HG02852 (cell line): ENCODE results near the gene MS4A2.
"Not testable (repeated sequence)": the region's sequence is repeated elsewhere in the genome, so short reads cannot be mapped to it uniquely, and the experiment has no call there.

Experiments
- ATAC-seq: cut with Tn5 transposase; IDR thresholded peaks from one replicate; pipeline ENCODE4 v1.9.1; 2021; ENCODE audit warnings: mild to moderate bottlenecking, moderate library complexity; ENCODE audit not compliant: unreplicated experiment

The MS4A2 gene

DNA sequence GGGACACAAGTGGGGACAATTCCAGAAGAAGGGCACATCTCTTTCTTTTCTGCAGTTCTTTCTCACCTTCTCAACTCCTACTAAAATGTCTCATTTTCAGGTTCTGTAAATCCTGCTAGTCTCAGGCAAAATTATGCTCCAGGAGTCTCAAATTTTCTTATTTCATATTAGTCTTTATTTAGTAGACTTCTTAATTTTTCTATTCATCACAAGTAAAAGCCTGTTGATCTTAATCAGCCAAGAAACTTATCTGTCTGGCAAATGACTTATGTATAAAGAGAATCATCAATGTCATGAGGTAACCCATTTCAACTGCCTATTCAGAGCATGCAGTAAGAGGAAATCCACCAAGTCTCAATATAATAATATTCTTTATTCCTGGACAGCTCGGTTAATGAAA lies at the start of gene MS4A2:
Gene MS4A2 (plus strand): TSS at position 301 of the 400 bp plus-strand sequence. CDS start 102 bp downstream, outside the sequence.
- ATAC-seq: no peak

- ATAC-seq: no peak
Measured at GRCh38 chr11:60040109-60040508, 48.4 kb upstream of the MS4A2 start, which contains the start of gene OOSP2. Gene OOSP2 (plus strand): TSS chr11:60040409. CDS start chr11:60040460, 51 bp downstream.

GRCh38 chr11:60050422-60050821 lies 38.0 kb upstream of the MS4A2 start:
- not testable (repeated sequence) for ATAC-seq

DNA sequence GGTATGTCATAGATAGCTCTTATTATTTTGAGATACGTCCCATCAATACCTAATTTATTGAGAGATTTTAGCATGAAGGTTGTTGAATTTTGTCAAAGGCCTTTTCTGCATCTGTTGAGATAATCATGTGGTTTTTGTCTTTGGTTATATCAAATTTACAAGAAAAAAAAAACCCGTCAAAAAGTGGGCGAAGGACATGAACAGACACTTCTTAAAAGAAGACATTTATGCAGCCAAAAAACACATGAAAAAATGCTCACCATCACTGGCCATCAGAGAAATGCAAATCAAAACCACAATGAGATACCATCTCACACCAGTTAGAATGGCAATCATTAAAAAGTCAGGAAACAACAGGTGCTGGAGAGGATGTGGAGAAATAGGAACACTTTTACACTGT lies 37.6 kb upstream of the MS4A2 start:
- not testable (repeated sequence) for ATAC-seq

DNA sequence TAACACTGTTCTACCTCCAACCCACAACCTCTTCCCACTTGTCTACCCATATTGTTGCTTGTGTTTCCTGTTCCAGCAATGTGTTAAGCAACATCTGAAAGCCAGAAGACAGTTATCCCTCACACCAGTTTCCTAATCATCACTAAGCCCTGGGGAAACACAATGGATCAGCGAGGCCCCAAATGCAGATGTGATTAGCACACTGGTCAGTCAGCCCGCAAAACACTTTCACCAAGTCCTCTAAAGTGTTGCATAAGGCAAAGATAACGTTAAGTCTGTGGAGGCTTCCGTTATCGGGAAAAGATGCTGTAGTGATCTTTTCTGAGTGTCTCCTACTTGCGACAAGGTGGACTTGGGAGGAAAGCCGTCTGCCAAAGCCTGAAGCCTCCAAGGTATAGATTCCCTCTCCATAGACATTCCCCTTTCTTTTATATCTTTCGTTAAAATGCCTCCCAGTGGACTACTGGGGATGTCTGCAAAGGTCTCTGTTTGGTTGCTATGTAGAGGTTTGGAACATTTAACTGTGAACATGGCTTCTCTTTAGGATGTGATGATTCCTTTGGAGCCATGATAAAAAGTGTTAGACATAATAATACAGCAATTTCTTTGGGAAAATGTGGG lies 32.0 kb upstream of the MS4A2 start, which contains the start of gene MS4A3:
Gene MS4A3 (plus strand): TSS at position 317 of the 621 bp plus-strand sequence. CDS start 4,496 bp downstream, outside the sequence.
- ATAC-seq: no peak

- ATAC-seq: no peak
Measured at GRCh38 chr11:60059052-60059451, 29.4 kb upstream of the MS4A2 start.

DNA sequence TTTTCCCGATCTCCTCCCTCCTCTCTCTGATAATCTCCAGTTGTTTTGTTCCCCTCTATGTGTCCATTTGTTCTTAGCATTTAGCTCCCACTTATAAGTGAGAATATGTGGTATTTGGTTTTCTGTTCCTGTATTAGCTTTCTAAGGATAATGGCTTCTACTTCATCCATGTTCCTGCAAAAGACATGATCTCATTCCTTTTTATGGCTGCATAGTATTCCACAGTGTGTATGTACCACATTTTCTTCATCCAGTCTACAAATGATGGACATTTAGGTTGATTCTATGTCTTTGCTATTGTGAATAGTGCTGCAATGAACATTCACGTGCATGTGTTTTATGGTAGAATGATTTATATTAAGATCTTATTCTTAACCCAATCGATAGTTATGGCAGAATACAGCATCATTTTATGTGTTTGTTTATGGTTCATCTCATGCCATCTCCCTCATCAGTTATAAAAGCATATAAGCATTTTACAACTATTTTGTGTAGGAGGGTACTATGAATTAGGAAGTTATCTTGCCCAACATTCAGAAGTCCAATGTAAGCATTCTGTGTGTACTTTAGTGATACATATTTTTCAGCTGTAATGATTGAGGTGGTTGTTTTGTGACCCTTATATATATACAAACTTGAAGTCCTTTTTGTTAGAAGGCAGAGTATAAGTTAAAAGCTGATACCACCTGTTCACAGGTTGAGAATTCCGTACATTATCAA lies 28.8 kb upstream of the MS4A2 start:
- no peak for ATAC-seq

DNA sequence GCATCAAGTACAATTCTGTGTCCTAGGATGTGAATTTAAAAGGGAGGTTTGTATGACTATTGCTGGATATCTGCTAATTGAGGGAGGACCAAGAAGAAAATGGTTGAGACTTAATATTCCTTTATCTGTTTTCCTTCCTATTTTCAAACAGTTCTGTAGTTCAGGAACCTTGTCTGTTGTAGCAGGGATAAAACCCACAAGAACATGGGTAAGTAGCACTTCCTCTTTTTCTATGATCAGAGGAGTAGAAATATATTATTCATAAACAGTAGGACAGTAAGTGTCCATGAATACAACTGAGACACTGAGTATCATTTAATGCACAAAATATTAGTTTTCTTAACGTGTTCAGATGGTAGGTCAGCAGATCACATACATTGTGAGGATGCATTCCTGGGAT lies 24.4 kb upstream of the MS4A2 start:
- ATAC-seq: no peak

GRCh38 chr11:60065801-60066200 lies 22.7 kb upstream of the MS4A2 start:
- no peak for ATAC-seq

- no peak for ATAC-seq
Measured at GRCh38 chr11:60069450-60069849, 19.0 kb upstream of the MS4A2 start.

GRCh38 chr11:60071644-60072043 lies 16.8 kb upstream of the MS4A2 start:
- not testable (repeated sequence) for ATAC-seq

DNA sequence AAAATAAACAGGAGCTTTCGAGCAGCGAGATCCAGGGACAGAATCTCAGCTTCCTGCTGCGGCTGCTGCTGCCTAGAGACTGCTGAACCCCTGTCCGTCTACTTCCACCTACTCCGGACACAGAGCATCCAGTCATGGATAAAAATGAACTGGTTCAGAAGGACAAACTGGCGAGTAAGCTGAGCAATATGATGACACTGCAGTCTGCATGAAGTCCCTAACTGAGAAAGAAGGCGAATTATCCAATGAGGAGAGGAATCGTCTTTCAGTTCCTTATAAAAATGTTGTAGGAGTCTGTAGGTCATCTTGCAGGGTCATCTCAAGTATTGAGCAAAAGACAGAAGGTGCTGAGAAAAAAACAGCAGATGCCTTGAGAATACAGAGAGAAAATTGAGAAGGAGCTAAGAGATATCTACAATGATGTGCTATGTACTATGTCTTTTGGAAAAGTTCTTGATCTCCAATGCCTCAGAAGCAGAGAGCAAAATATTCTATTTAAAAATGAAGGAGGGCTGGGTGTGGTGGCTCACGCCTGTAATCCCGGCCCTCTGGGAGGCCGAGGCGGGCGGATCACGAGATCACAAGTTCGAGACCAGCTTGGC lies 11.1 kb upstream of the MS4A2 start:
- ATAC-seq: no peak

DNA sequence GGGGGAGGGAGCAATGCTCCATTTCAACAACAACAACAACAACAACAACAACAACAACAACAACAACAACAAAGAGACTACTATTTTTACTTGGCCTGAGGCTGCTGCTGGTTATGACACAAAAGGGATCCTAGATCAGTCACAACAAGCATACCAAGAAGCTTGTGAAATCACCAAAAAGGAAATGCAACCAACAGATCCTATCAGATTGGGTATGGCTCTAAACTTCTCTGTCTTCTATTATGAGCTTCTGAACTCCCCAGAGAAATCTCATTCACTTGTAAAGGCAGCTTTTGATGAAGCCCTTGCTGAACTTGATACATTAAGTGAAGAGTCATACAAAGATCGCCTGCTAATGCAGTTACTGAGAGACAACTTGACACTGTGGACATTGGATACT lies 10.5 kb upstream of the MS4A2 start:
- ATAC-seq: no peak

DNA sequence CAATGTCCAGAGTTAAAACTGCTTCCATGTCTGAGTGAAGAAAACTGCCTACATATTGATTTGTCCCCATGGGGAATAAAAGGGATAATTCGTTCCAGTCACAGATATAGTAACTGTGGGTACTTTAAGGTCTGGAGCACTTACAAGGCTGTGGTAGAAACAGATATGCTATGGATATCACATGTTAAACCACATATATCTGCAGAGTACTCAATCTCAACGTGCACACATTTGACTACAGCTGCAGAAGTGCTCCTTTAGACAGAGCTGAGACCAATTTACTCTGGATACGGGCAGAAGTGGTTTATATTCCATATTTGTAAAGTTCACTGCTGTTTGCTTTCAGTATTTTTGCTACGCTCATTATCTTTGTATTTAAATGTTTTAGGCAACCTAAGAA lies 9.7 kb upstream of the MS4A2 start:
- ATAC-seq: no peak

GRCh38 chr11:60080535-60080934 lies 7.9 kb upstream of the MS4A2 start:
- ATAC-seq: no peak

- no peak for ATAC-seq
Measured at GRCh38 chr11:60084631-60085273, 3.7 kb upstream of the MS4A2 start.

- ATAC-seq: no peak
Measured at GRCh38 chr11:60085909-60086308, 2.6 kb upstream of the MS4A2 start.

DNA sequence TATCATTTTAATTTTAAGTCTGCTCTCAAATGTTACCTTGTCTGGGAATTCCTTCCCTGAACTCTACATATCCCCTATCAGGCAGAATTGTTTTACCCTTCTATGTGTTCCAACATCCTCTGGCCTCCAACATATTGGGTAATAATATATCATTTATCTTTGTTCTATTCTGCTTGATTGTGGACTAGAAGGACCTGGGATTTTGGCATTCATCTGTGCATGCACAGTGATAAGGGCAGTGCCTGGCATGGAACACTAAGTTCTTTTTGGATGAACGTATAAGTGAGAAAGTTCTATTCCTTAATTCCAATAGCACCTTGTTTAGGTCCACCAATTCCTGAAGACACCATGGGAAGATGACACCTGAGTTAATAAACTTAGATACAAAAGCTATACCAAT lies 1.2 kb upstream of the MS4A2 start:
- ATAC-seq: no peak

GRCh38 chr11:60095477-60096120 lies 7.1 kb downstream of the MS4A2 start:
- no peak for ATAC-seq

DNA sequence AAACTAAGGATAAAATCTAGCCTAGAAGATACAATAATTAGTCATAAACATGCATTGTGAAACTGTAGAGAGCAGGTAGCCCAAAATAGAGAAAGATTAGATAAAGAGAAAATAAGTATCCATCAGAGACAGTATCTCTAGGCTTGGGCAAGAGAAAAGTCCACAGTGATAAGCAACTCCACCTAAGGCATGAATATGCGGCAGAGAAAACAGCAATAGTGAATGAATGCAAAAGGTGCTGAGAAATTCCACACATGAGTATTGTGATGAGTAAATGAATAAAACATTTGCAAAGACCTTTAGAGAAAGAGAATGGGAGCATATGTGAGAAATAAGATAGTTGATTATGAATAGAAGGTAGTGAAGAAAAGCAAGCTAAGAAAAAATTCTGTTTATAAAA lies 8.7 kb downstream of the MS4A2 start:
- ATAC-seq: no peak

DNA sequence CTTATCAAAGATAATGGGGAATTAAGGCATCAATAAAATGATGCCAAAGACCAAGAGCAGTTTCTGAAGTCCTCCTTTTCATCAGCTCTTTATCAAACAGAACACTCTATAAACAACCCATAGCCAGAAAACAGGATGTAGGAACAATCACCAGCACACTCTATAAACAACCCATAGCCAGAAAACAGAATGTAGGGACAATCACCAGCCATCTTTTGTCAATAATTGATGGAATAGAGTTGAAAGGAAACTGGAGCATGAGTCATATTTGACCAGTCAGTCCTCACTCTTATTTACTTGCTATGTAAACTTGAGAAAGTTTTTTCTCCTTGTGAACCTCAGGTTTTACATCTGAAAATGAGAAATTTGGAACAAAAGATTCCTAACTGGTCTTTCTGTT lies 10.0 kb downstream of the MS4A2 start:
- no peak for ATAC-seq
